K562 (cell line): ENCODE data around the gene DCAF11. TPM values are rescaled to one million over a fixed set of nuclear protein-coding genes. Genes with fewer than 3 reads are reported as not detected.
A peak's percentile ranks its signal among the peaks of the same experiment; 100 is the strongest.

Experiments
- ATAC-seq: fragments of 200-7000 bp; cut with Tn5 transposase; 3 replicates; pipeline ENCODE4 v1.9.1; 2020; ENCODE audit warnings: moderate library complexity
- BruUV-seq: library from RNA; stranded (reverse); fragments of 400-500 nt; replicated peaks from 2 replicates; lab custom pipeline; 2021; lab: Mats Ljungman, UMichigan
- CTCF ChIA-PET: fragments of 300-600 bp; formaldehyde crosslinking; extraction: SDS; loops from one replicate; lab custom pipeline; 2021; ENCODE audit warnings: low intra/inter-chr PET ratio; lab: Yijun Ruan, JAX
- POLR2A ChIA-PET: fragments of 300-600, 350-650 bp; sonication (Branson Sonifier 250); formaldehyde crosslinking; extraction: SDS; loops from one replicate; lab custom pipeline; 2021; ENCODE audit warnings: antibody characterized with exemption, inconsistent platforms; lab: Yijun Ruan, JAX
- DNase-seq, 4 experiments: peaks; one replicate each; pipeline versions ENCODE4 v3.0.0 to v3.0.0-alpha.2; 2011 to 2018; ENCODE audit warnings: low spot score in 3 of 4, mixed read lengths in 3 of 4; ENCODE audit errors: extremely low read depth in 1 of 4
- FAIRE-seq: peaks from 2 replicates; lab custom pipeline; 2011; peaks lifted over from hg19 to GRCh38; lab: Jason Lieb, UNC
- H2AFZ ChIP-seq: 2 replicates; pipeline ENCODE4 v1.6.0; 2011; ENCODE audit warnings: low read depth, low read length, control low read depth, inconsistent platforms
- H3K27ac ChIP-seq: fragments of 200-600 bp; 3 replicates; pipeline ENCODE4 v1.8.0; 2011; ENCODE audit warnings: low read depth, mild to moderate bottlenecking, control low read depth, inconsistent platforms, low read length, moderate library complexity, mixed read lengths; ENCODE audit errors: extremely low read depth
- H3K27me3 ChIP-seq, 2 experiments: fragments of 300-600 bp in 1 of 2; 2 replicates in 1 of 2; 3 replicates in 1 of 2; pipeline versions ENCODE4 v1.6.0 to v1.8.0; 2011; ENCODE audit warnings: inconsistent platforms in 2 of 2, low read length in 2 of 2, mild to moderate bottlenecking in 1 of 2, mixed read lengths in 1 of 2, moderate library complexity in 1 of 2; ENCODE audit not compliant: control insufficient read depth in 2 of 2, insufficient read depth in 2 of 2
- H3K36me3 ChIP-seq: fragments of 300-600 bp; 3 replicates; pipeline ENCODE4 v1.8.0; 2011; ENCODE audit warnings: mild to moderate bottlenecking, low read length, inconsistent platforms; ENCODE audit not compliant: control insufficient read depth, insufficient read depth
- H3K4me1 ChIP-seq, 2 experiments: fragments of 200-600 bp in 1 of 2; replicated peaks in 1 of 2; 2 replicates in 1 of 2; 3 replicates in 1 of 2; pipeline versions ENCODE4 v1.5.1 to v1.8.0; 2011; ENCODE audit warnings: inconsistent platforms in 2 of 2, low read length in 2 of 2, mild to moderate bottlenecking in 1 of 2, mixed read lengths in 1 of 2, moderate library complexity in 1 of 2; ENCODE audit not compliant: control insufficient read depth in 2 of 2, insufficient read depth in 2 of 2
- H3K4me2 ChIP-seq: 2 replicates; pipeline ENCODE4 v1.6.1; 2011; ENCODE audit warnings: low read length, control low read depth, inconsistent platforms, mixed read lengths; ENCODE audit not compliant: insufficient read depth
- H3K4me3 ChIP-seq: fragments of 200-600 bp; sonication (generic), shearing (Covaris generic); 2 replicates; pipeline ENCODE4 v1.5.1; 2016; ENCODE audit warnings: control low read depth, inconsistent platforms
- H3K79me2 ChIP-seq: fragments of 200-600 bp; 3 replicates; pipeline ENCODE4 v1.8.0; 2011; ENCODE audit warnings: low read length, inconsistent platforms; ENCODE audit not compliant: control insufficient read depth, insufficient read depth
- H3K9ac ChIP-seq, 2 experiments: 2 replicates each; pipeline versions ENCODE4 v1.6.0 to v1.6.1; 2011; ENCODE audit warnings: low read depth in 2 of 2, low read length in 2 of 2, control low read depth in 1 of 2, inconsistent platforms in 1 of 2, mild to moderate bottlenecking in 1 of 2, mixed read lengths in 1 of 2; ENCODE audit not compliant: insufficient read depth in 1 of 2
- H3K9me1 ChIP-seq: one replicate; pipeline ENCODE4 v1.6.0; 2011; ENCODE audit warnings: inconsistent platforms, mild to moderate bottlenecking, low read length, moderate library complexity; ENCODE audit not compliant: control insufficient read depth, insufficient read depth
- H3K9me3 ChIP-seq: replicated peaks from 2 replicates; pipeline ENCODE4 v1.5.1; 2011; ENCODE audit warnings: low read depth, low read length, inconsistent platforms; ENCODE audit not compliant: control insufficient read depth, insufficient read depth
- H4K20me1 ChIP-seq: replicated peaks from 2 replicates; pipeline ENCODE4 v1.6.1; 2011; ENCODE audit warnings: low read length, inconsistent platforms, mixed read lengths; ENCODE audit not compliant: control insufficient read depth, insufficient read depth
- CTBP1 ChIP-seq: fragments of 450-650 bp; IDR thresholded peaks from 2 replicates; pipeline ENCODE4 v1.6.1; 2016; ENCODE audit warnings: borderline replicate concordance
- E2F3 ChIP-seq: fragments of 250-450 bp; sonication (Bioruptor Pico); IDR thresholded peaks from 2 replicates; pipeline ENCODE4 v1.4.0; 2020; ENCODE audit warnings: mild to moderate bottlenecking
- EP400 ChIP-seq: fragments of 450-650 bp; IDR thresholded peaks from 2 replicates; pipeline ENCODE4 v1.6.1; 2017; ENCODE audit warnings: antibody characterized with exemption, mild to moderate bottlenecking, moderate library complexity
- KAT7 ChIP-seq: sonication (generic); formaldehyde crosslinking; IDR thresholded peaks from 2 replicates; pipeline ENCODE4 v1.8.0; 2022; ENCODE audit warnings: missing genetic modification reagents, mild to moderate bottlenecking, borderline replicate concordance
- NR0B1 ChIP-seq: fragments of 450-650 bp; IDR thresholded peaks from one replicate; pipeline ENCODE4 v1.6.1; 2018; ENCODE audit warnings: mild to moderate bottlenecking, moderate library complexity; ENCODE audit not compliant: partially characterized antibody
- ZBTB2 ChIP-seq: fragments of 450-650 bp; IDR thresholded peaks from 2 replicates; pipeline ENCODE4 v1.6.1; 2016; ENCODE audit warnings: antibody characterized with exemption
- ZBTB43 ChIP-seq: sonication (generic); formaldehyde crosslinking; IDR thresholded peaks from 2 replicates; pipeline ENCODE4 v1.8.0; 2023; ENCODE audit warnings: mild to moderate bottlenecking, missing genetic modification reagents
- ZNF583 ChIP-seq: fragments of 250-450 bp; sonication (Bioruptor Pico); IDR thresholded peaks from 2 replicates; pipeline ENCODE4 v1.4.0; 2020
- WGBS: fragments of 100-300 bp; shearing (Covaris generic); methylation state at CpG from one replicate; pipeline ENCODE4 v1.1.6; 2016; ENCODE audit warnings: low coverage, mixed read lengths; ENCODE audit not compliant: insufficient coverage; ENCODE audit errors: missing lambda C conversion rate; 5-methylcytosine and 5-hydroxymethylcytosine counted together
- in situ Hi-C: fragments of 300-500 bp; cut with MboI; formaldehyde crosslinking; loops from 4 replicates; pipeline ENCODE4 v1.15.0; 2018; ENCODE audit warnings: inconsistent platforms, mixed read lengths
- intact Hi-C: fragments of 100-400 bp; cut with micrococcal nuclease; formaldehyde crosslinking; loops from 2 replicates; pipeline ENCODE4 v1.14.2; 2022
- polyA plus RNA-seq, 8 experiments: library from polyadenylated mRNA; depleted of rRNA in 4 of 8; stranded (reverse) in 5 of 8; unstranded in 3 of 8; fragments of >200 nt; fragmentation: Nextera tagmentation in 2 of 8; fragmentation: Illumina TruSeq in 1 of 8; extraction: Ambion mirVana in 2 of 8; extraction: Trizol in 1 of 8; gene quantifications; 2 replicates each; pipeline versions ENCODE4 v1.2.1 to v1.2.3, GENCODE V29; 2011 to 2014; ENCODE audit warnings: inconsistent platforms in 1 of 8, missing spikeins in 1 of 8
- total RNA-seq, 7 experiments: library from RNA; depleted of rRNA in 6 of 7; stranded (reverse); fragments of >200 nt in 6 of 7; fragmentation: Illumina TruSeq in 2 of 7; extraction: Trizol in 2 of 7; gene quantifications; 2 replicates each; pipeline versions ENCODE4 v1.2.1 to v1.2.3, GENCODE V29; 2011 to 2021; ENCODE audit warnings: low replicate concordance in 1 of 7

Gene DCAF11
- total and polyA plus RNA-seq, 9 of the 15 experiments (the other 6 are each of a cell fraction or from before 2014, with no cell fraction given): 8.5 to 46.2 (median 36.4) TPM

GRCh38 chr14:24093207-24093900, 21.2 kb upstream of the DCAF11 start:
- ChIA-PET CTCF (no interaction called here), POLR2A (interaction anchor here (0.5 to 5.8 kb wide), 20 partner anchors 10 to 654 kb away, joined by 3 to 40 read pairs (median 4); partner anchors contain the start of genes DCAF11, EMC9 and IRF9)
- ATAC-seq (no peak), DNase-seq (no peak), FAIRE-seq (peak; percentile 56)
- Histone ChIP-seq H3K4me1 (peaks cover 20 to 22% of the 10 kb centered on the region in 2 experiments; a peak in 4 of 5 replicates), H3K4me2 (peak overlapping the region; percentile 62), H3K79me2 (peaks cover 29% of the 10 kb centered on the region), H4K20me1 (0 out of 2 replicates have a peak, but pooled peaks cover 2% of the 10 kb centered on the region), H2AFZ (peak overlapping the region; percentile 66), H3K36me3 (peaks cover 17% of the 10 kb centered on the region; the same call in 2 of the 3 replicates), H3K9ac (peak overlapping the region; percentile 85 to 100; a peak in 3 of 4 replicates), H3K4me3 (peak overlapping the region; percentile 99; the same call in 1 of the 2 replicates), H3K9me3 (no peaks in the 10 kb centered on the region), H3K27ac (peak overlapping the region; percentile 98), H3K27me3 (no peaks in the 10 kb centered on the region), H3K9me1 (no peaks in the 10 kb centered on the region)
- intact Hi-C loops (loop anchor here (10.0 kb wide), 2 partner anchors 51 to 79 kb away; partner anchors contain the start of genes EMC9, PSME2 and RNF31), in situ Hi-C loops (loop anchor here (5.0 kb wide), 1 partner anchor 36 kb away; no protein-coding TSS in a partner anchor)
- no TSS peak for BruUV-seq
- WGBS: 58% methylated on average over 14 of the region's 19 CpGs
- no peak for TF ChIP-seq CTBP1
- TF ChIP-seq NR0B1: no peak
- TF ChIP-seq KAT7 (CRISPR knock-in tag): no peak
- no peak for TF ChIP-seq EP400
- TF ChIP-seq ZNF583 (CRISPR knock-in tag): no peak
- TF ChIP-seq ZBTB43 (CRISPR knock-in tag): no peak
- TF ChIP-seq E2F3: no peak
- TF ChIP-seq ZBTB2: peak; percentile 36; the same call in 1 of the 2 replicates
